Neural progenitor cell (in vitro differentiated cells): ENCODE measurements around the gene CRIM1. TPM values are rescaled to one million over a fixed set of nuclear protein-coding genes. Genes with fewer than 3 reads are reported as not detected.

ENCODE experiments used
- DNase-seq: peaks from one replicate; pipeline ENCODE4 v3.0.0-alpha.2; 2016; ENCODE audit warnings: low spot score
- H2AFZ ChIP-seq: fragments of 200-600 bp; sonication (generic); replicated peaks from 2 replicates; pipeline ENCODE4 v1.6.1; 2016; ENCODE audit warnings: antibody characterized with exemption
- H3F3A ChIP-seq: fragments of 200-600 bp; sonication (generic); 2 replicates; pipeline ENCODE4 v1.6.1; 2016; ENCODE audit warnings: antibody characterized with exemption, low read depth
- H3K27ac ChIP-seq: fragments of 200-600 bp; sonication (generic); 2 replicates; pipeline ENCODE4 v1.5.1; 2016; ENCODE audit warnings: mild to moderate bottlenecking
- H3K27me3 ChIP-seq: fragments of 200-600 bp; sonication (generic); 2 replicates; pipeline ENCODE4 v1.6.1; 2016; ENCODE audit warnings: mild to moderate bottlenecking, moderate library complexity
- H3K36me3 ChIP-seq: fragments of 200-600 bp; sonication (generic); 2 replicates; pipeline ENCODE4 v1.5.1; 2016
- H3K4me1 ChIP-seq: fragments of 200-600 bp; sonication (generic); 2 replicates; pipeline ENCODE4 v1.6.1; 2016; ENCODE audit warnings: mixed run types
- H3K4me2 ChIP-seq: fragments of 200-600 bp; sonication (generic); 2 replicates; pipeline ENCODE4 v1.6.1; 2016
- H3K4me3 ChIP-seq: fragments of 200-600 bp; sonication (generic); 2 replicates; pipeline ENCODE4 v1.5.1; 2016
- H3K79me2 ChIP-seq: fragments of 200-600 bp; sonication (generic); 2 replicates; pipeline ENCODE4 v1.6.1; 2016; ENCODE audit warnings: low read depth
- H3K9ac ChIP-seq: fragments of 200-600 bp; sonication (generic); 2 replicates; pipeline ENCODE4 v1.6.1; 2016
- H3K9me3 ChIP-seq: fragments of 200-600 bp; sonication (generic); 2 replicates; pipeline ENCODE4 v1.5.1; 2016; ENCODE audit warnings: low read depth
- H4K20me1 ChIP-seq: fragments of 200-600 bp; sonication (generic); 2 replicates; pipeline ENCODE4 v1.6.1; 2016; ENCODE audit warnings: low read depth
- H3K27ac Mint-ChIP-seq: 3 replicates; pipeline ENCODE4 v1.8.0; 2021; ENCODE audit warnings: mixed read lengths
- H3K27me3 Mint-ChIP-seq: 2 replicates; pipeline ENCODE4 v1.8.0; 2022; ENCODE audit warnings: low read depth, mild to moderate bottlenecking, inconsistent platforms, moderate library complexity, mixed read lengths; ENCODE audit not compliant: insufficient read depth
- H3K36me3 Mint-ChIP-seq: 3 replicates; pipeline ENCODE4 v1.8.0; 2021; ENCODE audit warnings: mixed read lengths
- H3K4me1 Mint-ChIP-seq: 3 replicates; pipeline ENCODE4 v1.8.0; 2021; ENCODE audit warnings: mixed read lengths
- H3K4me3 Mint-ChIP-seq: 3 replicates; pipeline ENCODE4 v1.8.0; 2021; ENCODE audit warnings: mild to moderate bottlenecking, moderate library complexity, mixed read lengths
- H3K9me3 Mint-ChIP-seq: 3 replicates; pipeline ENCODE4 v1.8.0; 2020; ENCODE audit warnings: mixed read lengths
- CTCF ChIP-seq: fragments of 200-600 bp; sonication (generic); IDR thresholded peaks from 2 replicates; pipeline ENCODE4 v1.5.1; 2017; ENCODE audit warnings: antibody characterized with exemption, mild to moderate bottlenecking
- EZH2 ChIP-seq: fragments of 200-600 bp; sonication (generic); IDR thresholded peaks from 2 replicates; pipeline ENCODE4 v1.6.1; 2017; ENCODE audit warnings: antibody characterized with exemption, mild to moderate bottlenecking, moderate library complexity
- EZH2phosphoT487 ChIP-seq: fragments of 200-600 bp; sonication (generic); IDR thresholded peaks from 2 replicates; pipeline ENCODE4 v1.6.1; 2017; ENCODE audit warnings: antibody characterized with exemption
- total RNA-seq: library from RNA; depleted of rRNA; stranded (reverse); fragments of >200 nt; gene quantifications from 2 replicates; pipeline ENCODE4 v1.2.3, GENCODE V29; 2015; ENCODE audit warnings: low replicate concordance

Gene CRIM1
- total RNA-seq, 1 donor from 2014 or later = 4.9 TPM

- H3K36me3 ChIP-seq = no peaks in the 10 kb centered on the region
- no peaks in the 10 kb centered on the region for H4K20me1 ChIP-seq
- Mint-ChIP-seq H3K4me3 (no peak overlapping the region), H3K36me3 (peaks cover 9% of the 10 kb centered on the region), H3K4me1 (peaks cover 12% of the 10 kb centered on the region), H3K27ac (no peak overlapping the region), H3K27me3 (peaks cover 2% of the 10 kb centered on the region), H3K9me3 (no peaks in the 10 kb centered on the region)
- no peak for DNase-seq
- H3K27ac ChIP-seq = no peak overlapping the region
- H3K9ac ChIP-seq = no peak overlapping the region
- H3K9me3 ChIP-seq = no peaks in the 10 kb centered on the region
- no peak for TF ChIP-seq EZH2
- TF ChIP-seq CTCF = no peak
- no peak for TF ChIP-seq EZH2phosphoT487
- H3K4me1 ChIP-seq = peaks cover 9% of the 10 kb centered on the region
- H2AFZ ChIP-seq = no peak overlapping the region
- H3K4me2 ChIP-seq = no peak overlapping the region
- H3K79me2 ChIP-seq = peaks cover 12% of the 10 kb centered on the region
- H3K27me3 ChIP-seq = no peaks in the 10 kb centered on the region
- no peak overlapping the region for H3K4me3 ChIP-seq
- no peaks in the 10 kb centered on the region for H3F3A ChIP-seq
Observed at GRCh38 chr2:36425608-36426355, 70.2 kb downstream of the CRIM1 start.

- H3K27me3 ChIP-seq = no peaks in the 10 kb centered on the region
- H3K9me3 Mint-ChIP-seq = no peaks in the 10 kb centered on the region
- H3K27ac ChIP-seq = no peak overlapping the region
- H3K4me1 ChIP-seq = peaks cover 15% of the 10 kb centered on the region
- no peak overlapping the region for H3K9ac ChIP-seq
- H3K4me1 Mint-ChIP-seq = peaks cover 15% of the 10 kb centered on the region
- H3K79me2 ChIP-seq = peaks cover 17% of the 10 kb centered on the region
- H3F3A ChIP-seq = peaks cover 3% of the 10 kb centered on the region
- no peak overlapping the region for H2AFZ ChIP-seq
- H3K4me2 ChIP-seq = no peak overlapping the region
- H3K27me3 Mint-ChIP-seq = no peaks in the 10 kb centered on the region
- peaks cover 2% of the 10 kb centered on the region for H4K20me1 ChIP-seq
- no peak for DNase-seq
- H3K36me3 ChIP-seq = no peaks in the 10 kb centered on the region
- peaks cover 11% of the 10 kb centered on the region for H3K36me3 Mint-ChIP-seq
- no peak overlapping the region for H3K27ac Mint-ChIP-seq
- no peaks in the 10 kb centered on the region for H3K9me3 ChIP-seq
- no peak for TF ChIP-seq CTCF
- no peak for TF ChIP-seq EZH2phosphoT487
- no peak for TF ChIP-seq EZH2
- H3K4me3 ChIP-seq = no peak overlapping the region
- no peak overlapping the region for H3K4me3 Mint-ChIP-seq
Observed at GRCh38 chr2:36427790-36428243, 72.2 kb downstream of the CRIM1 start.

GRCh38 chr2:36430549-36430948 is 75.0 kb downstream of the CRIM1 start:
- Histone ChIP-seq H4K20me1 (peaks cover 7% of the 10 kb centered on the region), H3K9ac (no peak overlapping the region)
- no peaks in the 10 kb centered on the region for H3K27me3 Mint-ChIP-seq

More at GRCh38 chr2:36430549-36430948, 75.0 kb downstream of the CRIM1 start:
- Histone ChIP-seq H3K4me1 (peaks cover 25% of the 10 kb centered on the region), H3K27me3 (no peaks in the 10 kb centered on the region), H3K9me3 (no peaks in the 10 kb centered on the region), H3F3A (peaks cover 7% of the 10 kb centered on the region), H3K27ac (no peak overlapping the region), H3K79me2 (peaks cover 21% of the 10 kb centered on the region), H2AFZ (no peak overlapping the region), H3K36me3 (no peaks in the 10 kb centered on the region), H3K4me2 (no peak overlapping the region), H3K4me3 (no peak overlapping the region)
- H3K27ac Mint-ChIP-seq = no peak overlapping the region
- H3K9me3 Mint-ChIP-seq = no peaks in the 10 kb centered on the region
- no peak overlapping the region for H3K4me3 Mint-ChIP-seq
- H3K36me3 Mint-ChIP-seq = peaks cover 7% of the 10 kb centered on the region
- peaks cover 20% of the 10 kb centered on the region for H3K4me1 Mint-ChIP-seq
- no peak for DNase-seq
- TF ChIP-seq EZH2phosphoT487 (no peak), EZH2 (no peak), CTCF (no peak)
